Brain microvascular endothelial cell (primary cell): ENCODE results near the gene ZNF608.

Experiments
- DNase-seq: peaks from one replicate; pipeline ENCODE4 v3.0.0-alpha.2; 2020
- H3K27ac ChIP-seq: fragments of 250-450 bp; sonication (Bioruptor Pico); 2 replicates; pipeline ENCODE4 v1.5.1; 2020; ENCODE audit warnings: mild to moderate bottlenecking, moderate library complexity
- H3K27me3 ChIP-seq: fragments of 250-450 bp; sonication (Bioruptor Pico); replicated peaks from 2 replicates; pipeline ENCODE4 v1.5.1; 2020; ENCODE audit warnings: mild to moderate bottlenecking
- H3K36me3 ChIP-seq: fragments of 250-450 bp; sonication (Bioruptor Pico); replicated peaks from 2 replicates; pipeline ENCODE4 v1.5.1; 2020; ENCODE audit warnings: mild to moderate bottlenecking
- H3K4me3 ChIP-seq: 2 replicates; pipeline ENCODE4 v1.5.1; 2011; ENCODE audit warnings: low read depth, mild to moderate bottlenecking, control low read depth, low read length, moderate library complexity
- CTCF ChIP-seq: IDR thresholded peaks from 2 replicates; pipeline ENCODE4 v1.5.1; 2011; ENCODE audit warnings: low read depth, mild to moderate bottlenecking, moderate library complexity, low read length, control low read depth, inconsistent platforms; ENCODE audit errors: missing control alignments
- in situ Hi-C: cut with HindIII; loops from 2 replicates; pipeline ENCODE4 v1.10.0; 2017; ENCODE audit warnings: low sequenced_read_pairs, low pct_ligation_motif_present

The ZNF608 gene

GRCh38 chr5:124716169-124716568, 30.3 kb downstream of the ZNF608 start:
- no peak for DNase-seq
- H3K4me3 ChIP-seq: no peak overlapping the region
- in situ Hi-C loops: no loop called here
- H3K27ac ChIP-seq: no peak overlapping the region
- H3K27me3 ChIP-seq: no peaks in the 10 kb centered on the region
- no peak for TF ChIP-seq CTCF
- H3K36me3 ChIP-seq: no peaks in the 10 kb centered on the region

- Histone ChIP-seq H3K27me3 (no peaks in the 10 kb centered on the region), H3K36me3 (no peaks in the 10 kb centered on the region), H3K4me3 (no peak overlapping the region), H3K27ac (no peak overlapping the region)
- TF ChIP-seq CTCF: no peak
- no peak for DNase-seq
- in situ Hi-C loops: no loop called here
Measured at GRCh38 chr5:124714910-124715309, 31.5 kb downstream of the ZNF608 start.

- no peak for TF ChIP-seq CTCF
- Histone ChIP-seq H3K27me3 (no peaks in the 10 kb centered on the region), H3K4me3 (no peak overlapping the region), H3K36me3 (no peaks in the 10 kb centered on the region), H3K27ac (no peak overlapping the region)
- no peak for DNase-seq
- in situ Hi-C loops: no loop called here
Measured at GRCh38 chr5:124713595-124713994, 32.8 kb downstream of the ZNF608 start.

GRCh38 chr5:124712731-124713305, 33.6 kb downstream of the ZNF608 start:
- no peaks in the 10 kb centered on the region for H3K36me3 ChIP-seq
- H3K27ac ChIP-seq: no peak overlapping the region
- in situ Hi-C loops: no loop called here
- TF ChIP-seq CTCF: no peak
- no peak overlapping the region for H3K4me3 ChIP-seq
- H3K27me3 ChIP-seq: no peaks in the 10 kb centered on the region
- no peak for DNase-seq

GRCh38 chr5:124708086-124708485, 38.4 kb downstream of the ZNF608 start:
- H3K27ac ChIP-seq: no peak overlapping the region
- in situ Hi-C loops: no loop called here
- no peaks in the 10 kb centered on the region for H3K36me3 ChIP-seq
- no peak for DNase-seq
- no peak for TF ChIP-seq CTCF
- no peak overlapping the region for H3K4me3 ChIP-seq
- no peaks in the 10 kb centered on the region for H3K27me3 ChIP-seq

- in situ Hi-C loops: no loop called here
- no peak for TF ChIP-seq CTCF
- Histone ChIP-seq H3K4me3 (no peak overlapping the region), H3K27ac (no peak overlapping the region), H3K27me3 (no peaks in the 10 kb centered on the region), H3K36me3 (no peaks in the 10 kb centered on the region)
- DNase-seq: no peak
Measured at GRCh38 chr5:124707520-124707919, 38.9 kb downstream of the ZNF608 start.
